Tibial nerve (tissue), 4 donors: ENCODE measurements around the gene CASP8AP2. TPM values are rescaled to one million over a fixed set of nuclear protein-coding genes. Genes with fewer than 3 reads are reported as not detected.
"Not testable (repeated sequence)": the region's sequence is repeated elsewhere in the genome, so short reads cannot be mapped to it uniquely, and the experiment has no call there.

Experiments
- DNase-seq, 2 donors: peaks; one replicate each; pipeline ENCODE4 v3.0.0-alpha.2; 2019; ENCODE audit warnings: low spot score in 2 of 2
- H3K27ac ChIP-seq, 4 donors: fragments of 200-600 bp; sonication (generic) in 3 of 4; one replicate each; pipeline ENCODE4 v1.5.1; 2017 to 2019; ENCODE audit warnings: mild to moderate bottlenecking in 1 of 4
- H3K27me3 ChIP-seq, 2 donors: fragments of 200-600 bp; sonication (generic) in 1 of 2; one replicate each; pipeline versions ENCODE4 v1.5.1 to v1.6.0; 2017 to 2019
- H3K36me3 ChIP-seq, 3 donors: fragments of 200-600 bp; sonication (generic); one replicate each; pipeline ENCODE4 v1.5.1; 2018 to 2019
- H3K4me1 ChIP-seq, 4 donors: fragments of 200-600 bp; sonication (generic) in 3 of 4; one replicate each; pipeline ENCODE4 v1.5.1; 2017 to 2019
- H3K4me3 ChIP-seq, 4 donors: fragments of 200-600 bp; sonication (generic) in 3 of 4; one replicate each; pipeline ENCODE4 v1.5.1; 2017 to 2019; ENCODE audit warnings: mild to moderate bottlenecking in 1 of 4, moderate library complexity in 1 of 4
- H3K9me3 ChIP-seq, 4 donors: fragments of 200-600 bp; sonication (generic) in 3 of 4; one replicate each; pipeline ENCODE4 v1.5.1; 2017 to 2019
- CTCF ChIP-seq, 5 experiments: fragments of 200-600 bp in 3 of 5; fragments of 450-650 bp in 2 of 5; sonication (generic) in 3 of 5; IDR thresholded peaks; one replicate each; pipeline ENCODE4 v1.5.1; 2016 to 2019; ENCODE audit warnings: antibody characterized with exemption in 5 of 5, mild to moderate bottlenecking in 3 of 5, moderate library complexity in 2 of 5
- EP300 ChIP-seq, 2 donors: sonication (generic); formaldehyde crosslinking; IDR thresholded peaks; one replicate each; pipeline ENCODE4 v1.6.1; 2017; ENCODE audit warnings: antibody characterized with exemption in 2 of 2, mild to moderate bottlenecking in 1 of 2
- POLR2A ChIP-seq, 2 donors: fragments of 450-650 bp; IDR thresholded peaks; one replicate each; pipeline ENCODE4 v1.6.1; 2017; ENCODE audit warnings: antibody characterized with exemption in 2 of 2, mild to moderate bottlenecking in 2 of 2, moderate library complexity in 2 of 2
- WGBS, 2 donors: methylation state at CpG; one replicate each; pipeline ENCODE4 v1.1.5; 2018; 5-methylcytosine and 5-hydroxymethylcytosine counted together
- total RNA-seq, 4 donors: library from RNA; depleted of rRNA; stranded (reverse); fragments of >200 nt; gene quantifications; one replicate each; pipeline ENCODE4 v1.1.0, GENCODE V29; 2016

The CASP8AP2 gene
- total RNA-seq, 4 donors from 2014 or later: 17.4 to 21.4 (median 18.9) TPM

GRCh38 chr6:89834884-89835792, 5.5 kb downstream of the CASP8AP2 start:
- no peak for DNase-seq
- Histone ChIP-seq H3K9me3 (no peaks in the 10 kb centered on the region), H3K27ac (no peak overlapping the region), H3K4me1 (peaks cover 0 to 12% (median 6%) of the 10 kb centered on the region in 4 donors), H3K27me3 (no peaks in the 10 kb centered on the region), H3K4me3 (no peak overlapping the region), H3K36me3 (peaks cover 0 to 74% (median 0%) of the 10 kb centered on the region in 3 donors)
- TF ChIP-seq POLR2A (IDR thresholded peaks at IDR 0.05) (no peak), EP300 (IDR thresholded peaks at IDR 0.05) (no peak), CTCF (IDR thresholded peaks at IDR 0.05) (no peak)
- WGBS, 2 donors: 79 to 85% methylated on average over 12 of the region's 12 CpGs

- Histone ChIP-seq H3K27me3 (no peaks in the 10 kb centered on the region), H3K4me3 (no peak overlapping the region), H3K36me3 (peaks cover 0 to 72% (median 0%) of the 10 kb centered on the region in 3 donors), H3K9me3 (no peaks in the 10 kb centered on the region), H3K27ac (no peak overlapping the region), H3K4me1 (peaks cover 0 to 6% (median 0%) of the 10 kb centered on the region in 4 donors)
- DNase-seq: no peak
- WGBS, 2 donors: 96 to 97% methylated on average over 8 of the region's 8 CpGs
- TF ChIP-seq CTCF (IDR thresholded peaks at IDR 0.05) (no peak), POLR2A (IDR thresholded peaks at IDR 0.05) (no peak), EP300 (IDR thresholded peaks at IDR 0.05) (no peak)
Observed at GRCh38 chr6:89836639-89837222, 7.1 kb downstream of the CASP8AP2 start.

DNA sequence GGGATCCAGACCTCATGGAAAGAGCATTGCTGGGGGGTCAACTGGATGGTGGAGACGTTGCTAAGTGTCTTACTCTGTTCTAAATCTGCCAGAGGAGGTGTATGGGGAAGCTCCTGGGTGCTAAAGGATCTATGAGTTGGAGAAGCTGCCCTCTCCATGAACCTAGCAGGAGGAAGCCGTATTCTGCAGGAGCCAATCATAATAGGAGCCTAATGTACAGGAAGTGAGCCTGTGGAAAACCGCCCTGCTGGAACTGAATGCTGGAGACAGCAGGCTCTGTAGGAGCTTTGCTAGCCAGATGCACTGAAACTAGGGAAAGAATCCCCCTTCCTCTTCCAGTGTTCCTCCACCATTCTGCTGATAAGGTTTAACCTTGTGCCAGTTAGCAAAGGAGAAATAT, 10.9 kb downstream of the CASP8AP2 start:
- DNase-seq: no peak
- whole genome bisulfite sequencing, 2 donors: 55 to 59% methylated on average over 3 of the region's 3 CpGs
- H3K27me3 ChIP-seq: no peaks in the 10 kb centered on the region
- no peak overlapping the region for H3K4me3 ChIP-seq
- H3K9me3 ChIP-seq: no peaks in the 10 kb centered on the region
- peaks cover 0 to 19% (median 0%) of the 10 kb centered on the region in 4 donors for H3K4me1 ChIP-seq
- H3K27ac ChIP-seq: no peak overlapping the region
- no peak for TF ChIP-seq POLR2A (IDR thresholded peaks at IDR 0.05)
- no peak for TF ChIP-seq EP300 (IDR thresholded peaks at IDR 0.05)
- no peak for TF ChIP-seq CTCF (IDR thresholded peaks at IDR 0.05)
- peaks cover 0 to 38% (median 0%) of the 10 kb centered on the region in 3 donors for H3K36me3 ChIP-seq

GRCh38 chr6:89842228-89842627, 12.5 kb downstream of the CASP8AP2 start:
- peaks cover 0 to 19% (median 0%) of the 10 kb centered on the region in 4 donors for H3K4me1 ChIP-seq
- no peaks in the 10 kb centered on the region for H3K9me3 ChIP-seq
- TF ChIP-seq EP300 (IDR thresholded peaks at IDR 0.05): no peak
- TF ChIP-seq POLR2A (IDR thresholded peaks at IDR 0.05): no peak
- no peak for TF ChIP-seq CTCF (IDR thresholded peaks at IDR 0.05)
- no peaks in the 10 kb centered on the region for H3K27me3 ChIP-seq
- WGBS, 2 donors: 73 to 75% methylated on average over 2 of the region's 2 CpGs
- H3K36me3 ChIP-seq: peaks cover 0 to 32% (median 0%) of the 10 kb centered on the region in 3 donors
- DNase-seq: no peak
- no peak overlapping the region for H3K27ac ChIP-seq
- H3K4me3 ChIP-seq: no peak overlapping the region

- no peaks in the 10 kb centered on the region for H3K27me3 ChIP-seq
- H3K9me3 ChIP-seq: no peaks in the 10 kb centered on the region
- no peak overlapping the region for H3K27ac ChIP-seq
- 40 to 46% methylated on average over 3 of the region's 3 CpGs for WGBS, 2 donors
- peaks cover 0 to 30% (median 0%) of the 10 kb centered on the region in 3 donors for H3K36me3 ChIP-seq
- DNase-seq: no peak
- H3K4me3 ChIP-seq: no peak overlapping the region
- TF ChIP-seq CTCF (IDR thresholded peaks at IDR 0.05) (no peak), EP300 (IDR thresholded peaks at IDR 0.05) (no peak), POLR2A (IDR thresholded peaks at IDR 0.05) (no peak)
- peaks cover 0 to 19% (median 0%) of the 10 kb centered on the region in 4 donors for H3K4me1 ChIP-seq
Observed at GRCh38 chr6:89843070-89843469, 13.4 kb downstream of the CASP8AP2 start.

- H3K36me3 ChIP-seq: peaks cover 0 to 51% (median 0%) of the 10 kb centered on the region in 3 donors
- not testable (repeated sequence) for H3K9me3 ChIP-seq, H3K4me1 ChIP-seq, DNase-seq, H3K4me3 ChIP-seq, H3K27ac ChIP-seq, H3K27me3 ChIP-seq
- 93 to 97% methylated on average over 5 of the region's 5 CpGs for WGBS, 2 donors
Observed at GRCh38 chr6:89847513-89847912, 17.8 kb downstream of the CASP8AP2 start.
